PC-3 (cell line): ENCODE data around the gene BBLN.

Experiments used
- CTCF ChIP-seq: fragments of 300-600 bp; sonication (generic); conservative IDR thresholded peaks from 2 replicates; pipeline ENCODE4 v1.5.1; 2017; ENCODE audit warnings: antibody characterized with exemption, low read depth, mild to moderate bottlenecking, low read length
- EZH2 ChIP-seq: fragments of 300-600 bp; sonication (generic); IDR thresholded peaks from one replicate; pipeline ENCODE4 v1.6.1; 2017; ENCODE audit warnings: antibody characterized with exemption, mild to moderate bottlenecking, low read length; ENCODE audit not compliant: unreplicated experiment
- EZH2phosphoT487 ChIP-seq: fragments of 300-600 bp; sonication (generic); IDR thresholded peaks from 2 replicates; pipeline ENCODE4 v1.6.1; 2018; ENCODE audit warnings: mild to moderate bottlenecking, antibody characterized with exemption, low read length, borderline replicate concordance

- TF ChIP-seq EZH2phosphoT487 = no peak
- no peak for TF ChIP-seq CTCF
- no peak for TF ChIP-seq EZH2
Observed at GRCh38 chr9:128205296-128205944, 45.4 kb downstream of the BBLN start.
